ENCODE measurements around the gene FEN1.

The FEN1 gene

DNA sequence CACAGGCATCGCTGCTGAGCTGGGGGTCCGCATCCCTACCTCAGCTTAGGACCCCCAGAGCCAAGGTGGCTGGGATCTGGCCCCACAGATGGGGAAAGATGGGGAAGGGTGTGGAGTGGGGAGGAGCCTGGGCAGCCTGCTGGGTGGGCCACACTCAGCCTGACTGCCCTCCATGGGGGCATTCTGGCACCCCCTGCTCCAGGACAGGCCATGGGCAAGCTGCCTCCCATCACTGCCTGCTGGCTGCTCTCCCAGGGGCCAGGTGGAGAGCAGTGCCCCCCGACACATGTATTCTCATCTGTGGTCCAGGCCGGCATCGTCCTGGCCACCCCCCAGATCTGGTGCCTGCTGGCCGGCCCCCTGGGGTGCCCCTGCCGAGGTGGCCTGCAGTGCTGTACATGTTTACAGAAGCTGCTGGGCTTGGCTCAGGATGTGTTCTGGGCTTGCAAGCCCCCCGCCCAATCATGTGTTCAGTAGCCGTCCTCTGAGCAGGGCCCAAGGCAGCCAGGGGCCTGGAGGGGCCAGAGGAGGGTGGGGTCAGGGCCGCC is 48.0 kb upstream of the FEN1 start:
- TF ChIP-seq ZNF335 (tag by site-specific recombination; conservative IDR thresholded peaks at IDR 0.05), result peak; percentile 46
- TF ChIP-seq, protein P1, sequence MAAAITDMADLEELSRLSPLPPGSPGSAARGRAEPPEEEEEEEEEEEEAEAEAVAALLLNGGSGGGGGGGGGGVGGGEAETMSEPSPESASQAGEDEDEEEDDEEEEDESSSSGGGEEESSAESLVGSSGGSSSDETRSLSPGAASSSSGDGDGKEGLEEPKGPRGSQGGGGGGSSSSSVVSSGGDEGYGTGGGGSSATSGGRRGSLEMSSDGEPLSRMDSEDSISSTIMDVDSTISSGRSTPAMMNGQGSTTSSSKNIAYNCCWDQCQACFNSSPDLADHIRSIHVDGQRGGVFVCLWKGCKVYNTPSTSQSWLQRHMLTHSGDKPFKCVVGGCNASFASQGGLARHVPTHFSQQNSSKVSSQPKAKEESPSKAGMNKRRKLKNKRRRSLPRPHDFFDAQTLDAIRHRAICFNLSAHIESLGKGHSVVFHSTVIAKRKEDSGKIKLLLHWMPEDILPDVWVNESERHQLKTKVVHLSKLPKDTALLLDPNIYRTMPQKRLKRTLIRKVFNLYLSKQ (tag by site-specific recombination; IDR thresholded peaks at IDR 0.05; ENCODE audit: borderline replicate concordance), result no peak
- no peak for TF ChIP-seq ZFP37 (tag by site-specific recombination; IDR thresholded peaks at IDR 0.05)
- no peak for TF ChIP-seq ZNF600 (tag by site-specific recombination; IDR thresholded peaks at IDR 0.05)
- no peak for TF ChIP-seq ZBTB8A (tag by site-specific recombination; IDR thresholded peaks at IDR 0.05)
- peak; percentile 60 for TF ChIP-seq GLIS2 (tag by site-specific recombination; IDR thresholded peaks at IDR 0.05)
- TF ChIP-seq ZFP69B (tag by site-specific recombination; IDR thresholded peaks at IDR 0.05), result no peak
- no peak for TF ChIP-seq KLF16 (tag by site-specific recombination; IDR thresholded peaks at IDR 0.05)
- peak; percentile 79 for TF ChIP-seq GLIS1 (tag by site-specific recombination; IDR thresholded peaks at IDR 0.05)
- TF ChIP-seq YY2 (tag by site-specific recombination; IDR thresholded peaks at IDR 0.05), result no peak
- TF ChIP-seq, protein P2, sequence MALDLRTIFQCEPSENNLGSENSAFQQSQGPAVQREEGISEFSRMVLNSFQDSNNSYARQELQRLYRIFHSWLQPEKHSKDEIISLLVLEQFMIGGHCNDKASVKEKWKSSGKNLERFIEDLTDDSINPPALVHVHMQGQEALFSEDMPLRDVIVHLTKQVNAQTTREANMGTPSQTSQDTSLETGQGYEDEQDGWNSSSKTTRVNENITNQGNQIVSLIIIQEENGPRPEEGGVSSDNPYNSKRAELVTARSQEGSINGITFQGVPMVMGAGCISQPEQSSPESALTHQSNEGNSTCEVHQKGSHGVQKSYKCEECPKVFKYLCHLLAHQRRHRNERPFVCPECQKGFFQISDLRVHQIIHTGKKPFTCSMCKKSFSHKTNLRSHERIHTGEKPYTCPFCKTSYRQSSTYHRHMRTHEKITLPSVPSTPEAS (tag by site-specific recombination; IDR thresholded peaks at IDR 0.05), result no peak
- TF ChIP-seq ZBTB21 (tag by site-specific recombination; IDR thresholded peaks at IDR 0.05), result no peak
- no peak for TF ChIP-seq ZNF521 (tag by site-specific recombination; IDR thresholded peaks at IDR 0.05)
- no peak for TF ChIP-seq ZNF350 (tag by site-specific recombination; IDR thresholded peaks at IDR 0.05)
- no peak for TF ChIP-seq ZNF707 (tag by site-specific recombination; IDR thresholded peaks at IDR 0.05)
- no peak for TF ChIP-seq EGR2 (tag by site-specific recombination; IDR thresholded peaks at IDR 0.05; ENCODE audit: low read depth)
- no peak for TF ChIP-seq ZNF621 (tag by site-specific recombination; IDR thresholded peaks at IDR 0.05)
- TF ChIP-seq ZNF510 (tag by site-specific recombination; IDR thresholded peaks at IDR 0.05; ENCODE audit: insufficient replicate concordance), result no peak
- TF ChIP-seq, protein P3, sequence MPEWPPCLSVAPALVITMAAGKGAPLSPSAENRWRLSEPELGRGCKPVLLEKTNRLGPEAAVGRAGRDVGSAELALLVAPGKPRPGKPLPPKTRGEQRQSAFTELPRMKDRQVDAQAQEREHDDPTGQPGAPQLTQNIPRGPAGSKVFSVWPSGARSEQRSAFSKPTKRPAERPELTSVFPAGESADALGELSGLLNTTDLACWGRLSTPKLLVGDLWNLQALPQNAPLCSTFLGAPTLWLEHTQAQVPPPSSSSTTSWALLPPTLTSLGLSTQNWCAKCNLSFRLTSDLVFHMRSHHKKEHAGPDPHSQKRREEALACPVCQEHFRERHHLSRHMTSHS (tag by site-specific recombination; IDR thresholded peaks at IDR 0.05), result no peak
- TF ChIP-seq HOXA7 (CRISPR knock-in tag; IDR thresholded peaks at IDR 0.05; ENCODE audit: borderline replicate concordance), result no peak
- TF ChIP-seq ZIC2 (tag by site-specific recombination; IDR thresholded peaks at IDR 0.05), result peak; percentile 55
- TF ChIP-seq ZNF391 (tag by site-specific recombination; IDR thresholded peaks at IDR 0.05; ENCODE audit: borderline replicate concordance, low read depth), result no peak
- TF ChIP-seq ZNF354C (tag by site-specific recombination; IDR thresholded peaks at IDR 0.05; ENCODE audit: borderline replicate concordance, low read depth), result no peak
- no peak for TF ChIP-seq ZNF155 (tag by site-specific recombination; IDR thresholded peaks at IDR 0.05)
- Histone ChIP-seq H3K9me3 (ENCODE audit: control insufficient read depth, insufficient read depth, low read depth, low read length) (no peaks in the 10 kb centered on the region), H3K4me1 (ENCODE audit: control insufficient read depth, insufficient read depth, low read length) (no peaks in the 10 kb centered on the region), H3K27ac (ENCODE audit: extremely low read depth, low read depth, low read length) (no peak overlapping the region), H3K36me3 (ENCODE audit: control insufficient read depth in 2 of 2, insufficient read depth in 1 of 2, low read length in 2 of 2) (peaks cover 0 to 25% of the 10 kb centered on the region in 2 experiments; a peak in 1 of 3 replicates), H3K4me3 (ENCODE audit: low read depth, low read length) (no peak overlapping the region)
- CTCF ChIA-PET, result interaction anchor here (0.5 to 2.3 kb wide), 3 partner anchors 43 to 1329 kb away, joined by 3 to 10 read pairs (median 4); no protein-coding TSS in a partner anchor
- POLR2A ChIA-PET, result no interaction called here
